Stomach smooth muscle (tissue), 2 donors: ENCODE data around the gene RNF130.
"Not testable (repeated sequence)": the region's sequence is repeated elsewhere in the genome, so short reads cannot be mapped to it uniquely, and the experiment has no call there.

Experiments used
- H3K27ac ChIP-seq: one replicate; pipeline ENCODE4 v1.7.0; 2013; ENCODE audit warnings: mild to moderate bottlenecking, low read length, inconsistent platforms
- H3K27me3 ChIP-seq, 2 donors: one replicate each; pipeline ENCODE4 v1.7.0; 2013; ENCODE audit warnings: low read length in 2 of 2; ENCODE audit not compliant: insufficient read depth in 2 of 2, control insufficient read depth in 1 of 2
- H3K36me3 ChIP-seq, 2 donors: one replicate each; pipeline ENCODE4 v1.7.0; 2013; ENCODE audit warnings: low read length in 2 of 2; ENCODE audit not compliant: control insufficient read depth in 2 of 2, insufficient read depth in 2 of 2
- H3K4me1 ChIP-seq: one replicate; pipeline ENCODE4 v1.7.0; 2013; ENCODE audit warnings: low read length; ENCODE audit not compliant: control insufficient read depth, insufficient read depth
- H3K4me3 ChIP-seq, 2 donors: one replicate each; pipeline ENCODE4 v1.7.0; 2013; ENCODE audit warnings: low read length in 2 of 2
- H3K9ac ChIP-seq, 2 donors: one replicate each; pipeline ENCODE4 v1.7.0; 2013; ENCODE audit warnings: low read length in 2 of 2, mild to moderate bottlenecking in 1 of 2
- H3K9me3 ChIP-seq, 2 donors: one replicate each; pipeline ENCODE4 v1.7.0; 2013; ENCODE audit warnings: low read length in 2 of 2; ENCODE audit not compliant: control insufficient read depth in 2 of 2
- donor health status: healthy.
- donor health status: Pancreatic carcinoma.

The RNF130 gene

GRCh38 chr5:180035206-180035931, 36.2 kb downstream of the RNF130 start:
- no peak overlapping the region for H3K27ac ChIP-seq
- H3K4me3 ChIP-seq = no peak overlapping the region
- peaks cover 0 to 4% of the 10 kb centered on the region in 2 donors for H3K9me3 ChIP-seq
- H3K9ac ChIP-seq = no peak overlapping the region
- H3K4me1 ChIP-seq = no peaks in the 10 kb centered on the region
- H3K27me3 ChIP-seq = no peaks in the 10 kb centered on the region
- H3K36me3 ChIP-seq = peaks cover 7 to 16% of the 10 kb centered on the region in 2 donors

- Histone ChIP-seq H3K27ac (no peak overlapping the region), H3K9ac (no peak overlapping the region), H3K4me3 (no peak overlapping the region), H3K9me3 (peaks cover 0 to 4% of the 10 kb centered on the region in 2 donors), H3K27me3 (no peaks in the 10 kb centered on the region), H3K36me3 (peaks cover 7 to 16% of the 10 kb centered on the region in 2 donors), H3K4me1 (no peaks in the 10 kb centered on the region)
Observed at GRCh38 chr5:180034564-180034963, 37.0 kb downstream of the RNF130 start.

- Histone ChIP-seq H3K4me1 (no peaks in the 10 kb centered on the region), H3K9ac (no peak overlapping the region), H3K36me3 (peaks cover 0 to 3% of the 10 kb centered on the region in 2 donors), H3K27ac (no peak overlapping the region), H3K9me3 (no peaks in the 10 kb centered on the region), H3K4me3 (no peak overlapping the region), H3K27me3 (no peaks in the 10 kb centered on the region)
Observed at GRCh38 chr5:180027459-180028089, 44.0 kb downstream of the RNF130 start.

- H3K36me3 ChIP-seq = peaks cover 0 to 3% of the 10 kb centered on the region in 2 donors
- H3K27me3 ChIP-seq = no peaks in the 10 kb centered on the region
- H3K9ac ChIP-seq = no peak overlapping the region
- no peaks in the 10 kb centered on the region for H3K4me1 ChIP-seq
- H3K27ac ChIP-seq = no peak overlapping the region
- H3K9me3 ChIP-seq = no peaks in the 10 kb centered on the region
- no peak overlapping the region for H3K4me3 ChIP-seq
Observed at GRCh38 chr5:180026734-180027458, 44.7 kb downstream of the RNF130 start.

- Histone ChIP-seq H3K4me1 (no peaks in the 10 kb centered on the region), H3K9me3 (no peaks in the 10 kb centered on the region), H3K27ac (no peak overlapping the region), H3K27me3 (no peaks in the 10 kb centered on the region), H3K4me3 (no peak overlapping the region), H3K9ac (no peak overlapping the region), H3K36me3 (peaks cover 0 to 6% of the 10 kb centered on the region in 2 donors)
Observed at GRCh38 chr5:180026320-180026719, 45.2 kb downstream of the RNF130 start.

- no peak overlapping the region for H3K4me3 ChIP-seq
- no peaks in the 10 kb centered on the region for H3K9me3 ChIP-seq
- no peaks in the 10 kb centered on the region for H3K4me1 ChIP-seq
- peaks cover 5 to 9% of the 10 kb centered on the region in 2 donors for H3K36me3 ChIP-seq
- H3K9ac ChIP-seq = no peak overlapping the region
- H3K27ac ChIP-seq = no peak overlapping the region
- H3K27me3 ChIP-seq = no peaks in the 10 kb centered on the region
Observed at GRCh38 chr5:180021900-180022299, 49.7 kb downstream of the RNF130 start.

GRCh38 chr5:180020176-180020575, 51.4 kb downstream of the RNF130 start:
- no peaks in the 10 kb centered on the region for H3K9me3 ChIP-seq
- no peaks in the 10 kb centered on the region for H3K27me3 ChIP-seq
- no peaks in the 10 kb centered on the region for H3K4me1 ChIP-seq
- no peak overlapping the region for H3K27ac ChIP-seq
- no peak overlapping the region for H3K9ac ChIP-seq
- H3K36me3 ChIP-seq = peaks cover 5 to 9% of the 10 kb centered on the region in 2 donors
- H3K4me3 ChIP-seq = no peak overlapping the region

- Histone ChIP-seq H3K36me3 (peaks cover 5 to 6% of the 10 kb centered on the region in 2 donors), H3K27ac (no peak overlapping the region), H3K27me3 (no peaks in the 10 kb centered on the region), H3K4me3 (no peak overlapping the region), H3K9ac (no peak overlapping the region), H3K9me3 (no peaks in the 10 kb centered on the region), H3K4me1 (no peaks in the 10 kb centered on the region)
Observed at GRCh38 chr5:180018347-180019060, 53.1 kb downstream of the RNF130 start.

- H3K27me3 ChIP-seq, H3K4me3 ChIP-seq, H3K4me1 ChIP-seq, H3K9ac ChIP-seq, H3K9me3 ChIP-seq, H3K27ac ChIP-seq: not testable (repeated sequence)
- peaks cover 10 to 12% of the 10 kb centered on the region in 2 donors for H3K36me3 ChIP-seq
Observed at GRCh38 chr5:180015523-180015922, 56.0 kb downstream of the RNF130 start.

- H3K4me1 ChIP-seq = no peaks in the 10 kb centered on the region
- H3K4me3 ChIP-seq = no peak overlapping the region
- H3K9ac ChIP-seq = no peak overlapping the region
- no peaks in the 10 kb centered on the region for H3K27me3 ChIP-seq
- peaks cover 6 to 10% of the 10 kb centered on the region in 2 donors for H3K36me3 ChIP-seq
- no peaks in the 10 kb centered on the region for H3K9me3 ChIP-seq
- no peak overlapping the region for H3K27ac ChIP-seq
Observed at GRCh38 chr5:180013678-180014077, 57.9 kb downstream of the RNF130 start.
